ENCODE measurements around the gene GIT1. TPM values are rescaled to one million over a fixed set of nuclear protein-coding genes. Genes with fewer than 3 reads are reported as not detected.

The GIT1 gene
- total RNA-seq (10 to 100 TPM; 18.0 to 51.8 (median 39.2) TPM), polyA plus RNA-seq (10 to 100 TPM; 20.3 to 27.0 TPM)
- long read RNA-seq, donor 1, partial matches to known transcripts = 28 of 33 reads
- long read RNA-seq, donor 1, other reads (novel, unspliced or antisense) = 5 of 33 reads
- long read RNA-seq, donor 2, transcript GIT1-201 (20 exons, 3,768 nt) = major isoform, 5 of 10 reads
- long read RNA-seq, donor 2, partial matches to known transcripts = 5 of 10 reads
- long read RNA-seq, donor 2, other reads (novel, unspliced or antisense) = 0 of 10 reads
- long read RNA-seq, donor 3, transcript GIT1-201 (20 exons, 3,768 nt) = major isoform, 75 of 121 reads
- long read RNA-seq, donor 3, partial matches to known transcripts = 18 of 121 reads
- long read RNA-seq, donor 3, other reads (novel, unspliced or antisense) = 24 of 121 reads

- Histone ChIP-seq H3K27ac (peak within 1 kb of the TSS; percentile 71 to 73), H3K4me1 (ENCODE audit: insufficient read depth) (peaks cover 29% of the 10 kb centered on the region), H3K9me3 (no peaks in the 10 kb centered on the region), H3K4me3 (peak within 1 kb of the TSS; percentile 86), H3K27me3 (no peaks in the 10 kb centered on the region), H3K36me3 (no peaks in the 10 kb centered on the region)
- no peak for TF ChIP-seq EP300 (IDR thresholded peaks at IDR 0.05)
- peak; percentile 27 for TF ChIP-seq POLR2A (IDR thresholded peaks at IDR 0.05)
- TF ChIP-seq CTCF (IDR thresholded peaks at IDR 0.05) = no peak
- DNase-seq = peak; percentile 81 to 90 (median 86)
- WGBS, 3 donors = 4 to 7% (median 5%) methylated on average over 39 to 70 of the region's 70 CpGs
- intact Hi-C loops (cut with DNase I) = loop anchor here in 1 of 4 donors (10.0 kb wide), 1 partner anchor 335 kb away; no protein-coding TSS in a partner anchor
Measured at GRCh38 chr17:29589524-29590410, at the start of gene GIT1. TSS of gene GIT1 (minus strand) at chr17:29589648. CDS start at chr17:29589378, 270 bp downstream.

- 94 to 97% (median 96%) methylated on average over 3 of the region's 3 CpGs for WGBS, 3 donors
Measured at GRCh38 chr17:29633886-29634285, 44.4 kb upstream of the GIT1 start.

GRCh38 chr17:29630630-29631193, 41.3 kb upstream of the GIT1 start:
- DNase-seq = no peak
- intact Hi-C loops (cut with DNase I) = loop anchor here in 1 of 4 donors (10.0 kb wide), 2 partner anchors 144 to 294 kb away; no protein-coding TSS in a partner anchor
- 89 to 91% (median 89%) methylated on average over 6 of the region's 6 CpGs for WGBS, 3 donors
- no peaks in the 10 kb centered on the region for H3K36me3 ChIP-seq
- no peaks in the 10 kb centered on the region for H3K4me1 ChIP-seq (ENCODE audit: insufficient read depth)
- no peak overlapping the region for H3K27ac ChIP-seq
- H3K27me3 ChIP-seq = no peaks in the 10 kb centered on the region
- no peak overlapping the region for H3K4me3 ChIP-seq
- H3K9me3 ChIP-seq = no peaks in the 10 kb centered on the region
- no peak for TF ChIP-seq POLR2A (IDR thresholded peaks at IDR 0.05)
- TF ChIP-seq CTCF (IDR thresholded peaks at IDR 0.05) = no peak
- no peak for TF ChIP-seq EP300 (IDR thresholded peaks at IDR 0.05)

More at GRCh38 chr17:29633886-29634285, 44.4 kb upstream of the GIT1 start:
- TF ChIP-seq CTCF (IDR thresholded peaks at IDR 0.05) (no peak), POLR2A (IDR thresholded peaks at IDR 0.05) (no peak), EP300 (IDR thresholded peaks at IDR 0.05) (no peak)
- no peak overlapping the region for H3K4me3 ChIP-seq
- intact Hi-C loops (cut with DNase I) = loop anchor here in 1 of 4 donors (10.0 kb wide), 2 partner anchors 141 to 291 kb away; no protein-coding TSS in a partner anchor
- H3K4me1 ChIP-seq (ENCODE audit: insufficient read depth) = no peaks in the 10 kb centered on the region
- no peak for DNase-seq
- H3K36me3 ChIP-seq = no peaks in the 10 kb centered on the region
- H3K27ac ChIP-seq = no peak overlapping the region
- H3K9me3 ChIP-seq = no peaks in the 10 kb centered on the region
- H3K27me3 ChIP-seq = no peaks in the 10 kb centered on the region

- no peaks in the 10 kb centered on the region for H3K27me3 ChIP-seq
- TF ChIP-seq CTCF (IDR thresholded peaks at IDR 0.05) = no peak
- no peak for TF ChIP-seq POLR2A (IDR thresholded peaks at IDR 0.05)
- TF ChIP-seq EP300 (IDR thresholded peaks at IDR 0.05) = no peak
- WGBS, 3 donors = 63 to 65% (median 63%) methylated on average over 2 of the region's 2 CpGs
- H3K4me1 ChIP-seq (ENCODE audit: insufficient read depth) = no peaks in the 10 kb centered on the region
- no peak for DNase-seq
- no peaks in the 10 kb centered on the region for H3K36me3 ChIP-seq
- no peak overlapping the region for H3K27ac ChIP-seq
- H3K9me3 ChIP-seq = no peaks in the 10 kb centered on the region
- intact Hi-C loops (cut with DNase I) = loop anchor here in 2 of 4 donors (10.0 kb wide), 2 partner anchors 145 to 295 kb away; no protein-coding TSS in a partner anchor
- H3K4me3 ChIP-seq = no peak overlapping the region
Measured at GRCh38 chr17:29629839-29630238, 40.4 kb upstream of the GIT1 start.

Data from ovary (tissue), 10 donors.